CD4-positive, alpha-beta T cell treated with Interleukin-17A for 4 hours (primary cell): ENCODE results near the gene DNAJC2.
"Not testable (repeated sequence)": the region's sequence is repeated elsewhere in the genome, so short reads cannot be mapped to it uniquely, and the experiment has no call there.

Experiments
- DNase-seq: peaks from one replicate; pipeline ENCODE4 v3.0.0-alpha.2; 2020; ENCODE audit warnings: mixed read lengths

Gene DNAJC2

GRCh38 chr7:103264054-103264453 lies 80.5 kb downstream of the DNAJC2 start:
- not testable (repeated sequence) for DNase-seq
